Panc1 (cell line): Measurements from ENCODE around the gene C19orf81.

Experiments
- CTCF ChIP-seq: fragments of 450-650 bp; IDR thresholded peaks from 2 replicates; pipeline ENCODE4 v1.5.1; 2017; ENCODE audit warnings: mild to moderate bottlenecking
- POLR2AphosphoS5 ChIP-seq: IDR thresholded peaks from 2 replicates; pipeline ENCODE4 v1.6.1; 2012; ENCODE audit warnings: mild to moderate bottlenecking, low read depth, low read length, moderate library complexity
- REST ChIP-seq, 2 experiments: IDR thresholded peaks; 2 replicates each; pipeline ENCODE4 v1.6.1; 2011 to 2012; ENCODE audit warnings: low read depth in 2 of 2, control low read depth in 1 of 2, low read length in 1 of 2, mild to moderate bottlenecking in 1 of 2, moderate library complexity in 1 of 2; ENCODE audit not compliant: insufficient read depth in 1 of 2
- SIN3A ChIP-seq: IDR thresholded peaks from 2 replicates; pipeline ENCODE4 v1.6.1; 2012; ENCODE audit warnings: low read depth, mild to moderate bottlenecking, low read length, moderate library complexity, borderline replicate concordance; ENCODE audit not compliant: insufficient read depth
- TCF7L2 ChIP-seq: IDR thresholded peaks from 2 replicates; pipeline ENCODE4 v1.6.1; 2011; ENCODE audit warnings: mild to moderate bottlenecking, low read depth, low read length, inconsistent platforms

- TF ChIP-seq CTCF (no peak), SIN3A (no peak), POLR2AphosphoS5 (no peak), REST (IDR thresholded peaks at IDR 0.05; ENCODE audit: insufficient read depth in 1 of 2, low read depth in 2 of 2, low read length in 1 of 2) (no peak), TCF7L2 (no peak)
These were observed 5.6 kb downstream of the C19orf81 start for GRCh38 chr19:50654882-50655281.
